GM19438 (cell line): ENCODE measurements around the gene TBX1.
"Not testable (repeated sequence)": the region's sequence is repeated elsewhere in the genome, so short reads cannot be mapped to it uniquely, and the experiment has no call there.

Source experiments
- ATAC-seq: cut with Tn5 transposase; IDR thresholded peaks from one replicate; pipeline ENCODE4 v1.9.1; 2021; ENCODE audit warnings: low read depth; ENCODE audit not compliant: unreplicated experiment

Gene TBX1

GRCh38 chr22:19722982-19723231 is 37.7 kb upstream of the TBX1 start:
- no peak for ATAC-seq

GRCh38 chr22:19723232-19723982 is 37.2 kb upstream of the TBX1 start, which contains the start of gene GP1BB:
TSS of gene GP1BB (plus strand) at chr22:19723539. CDS start at chr22:19723570, 31 bp downstream.
- no peak for ATAC-seq

GRCh38 chr22:19723983-19724827 is 36.4 kb upstream of the TBX1 start:
- ATAC-seq = no peak

- no peak for ATAC-seq
These were observed 35.5 kb upstream of the TBX1 start for GRCh38 chr22:19724927-19725661.

- ATAC-seq = not testable (repeated sequence)
These were observed 34.4 kb upstream of the TBX1 start for GRCh38 chr22:19726064-19726788.

- ATAC-seq = no peak
These were observed 33.0 kb upstream of the TBX1 start for GRCh38 chr22:19727310-19728150.

- no peak for ATAC-seq
These were observed 32.3 kb upstream of the TBX1 start for GRCh38 chr22:19728271-19728670.

GRCh38 chr22:19728836-19729235 is 31.7 kb upstream of the TBX1 start:
- no peak for ATAC-seq

- ATAC-seq = no peak
These were observed 31.1 kb upstream of the TBX1 start for GRCh38 chr22:19729507-19729906.

GRCh38 chr22:19730198-19730597 is 30.4 kb upstream of the TBX1 start:
- ATAC-seq = no peak

GRCh38 chr22:19730655-19731360 is 29.8 kb upstream of the TBX1 start:
- no peak for ATAC-seq

- no peak for ATAC-seq
These were observed 29.0 kb upstream of the TBX1 start for GRCh38 chr22:19731361-19732135.

GRCh38 chr22:19732403-19733113 is 28.0 kb upstream of the TBX1 start:
- no peak for ATAC-seq

GRCh38 chr22:19733755-19734154 is 26.8 kb upstream of the TBX1 start:
- no peak for ATAC-seq

- ATAC-seq = no peak
These were observed 26.4 kb upstream of the TBX1 start for GRCh38 chr22:19734163-19734562.

GRCh38 chr22:19734837-19735382 is 25.7 kb upstream of the TBX1 start:
- no peak for ATAC-seq

GRCh38 chr22:19735665-19736510 is 24.7 kb upstream of the TBX1 start:
- ATAC-seq = no peak
